ENCODE measurements around the gene PLCD1.

Gene PLCD1

GRCh38 chr3:38006445-38006995, 22.9 kb downstream of the PLCD1 start:
- TF ChIP-seq, protein P1, sequence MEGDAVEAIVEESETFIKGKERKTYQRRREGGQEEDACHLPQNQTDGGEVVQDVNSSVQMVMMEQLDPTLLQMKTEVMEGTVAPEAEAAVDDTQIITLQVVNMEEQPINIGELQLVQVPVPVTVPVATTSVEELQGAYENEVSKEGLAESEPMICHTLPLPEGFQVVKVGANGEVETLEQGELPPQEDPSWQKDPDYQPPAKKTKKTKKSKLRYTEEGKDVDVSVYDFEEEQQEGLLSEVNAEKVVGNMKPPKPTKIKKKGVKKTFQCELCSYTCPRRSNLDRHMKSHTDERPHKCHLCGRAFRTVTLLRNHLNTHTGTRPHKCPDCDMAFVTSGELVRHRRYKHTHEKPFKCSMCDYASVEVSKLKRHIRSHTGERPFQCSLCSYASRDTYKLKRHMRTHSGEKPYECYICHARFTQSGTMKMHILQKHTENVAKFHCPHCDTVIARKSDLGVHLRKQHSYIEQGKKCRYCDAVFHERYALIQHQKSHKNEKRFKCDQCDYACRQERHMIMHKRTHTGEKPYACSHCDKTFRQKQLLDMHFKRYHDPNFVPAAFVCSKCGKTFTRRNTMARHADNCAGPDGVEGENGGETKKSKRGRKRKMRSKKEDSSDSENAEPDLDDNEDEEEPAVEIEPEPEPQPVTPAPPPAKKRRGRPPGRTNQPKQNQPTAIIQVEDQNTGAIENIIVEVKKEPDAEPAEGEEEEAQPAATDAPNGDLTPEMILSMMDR (conservative IDR thresholded peaks at IDR 0.05; ENCODE audit: low read length) = no peak
- DNase-seq (ENCODE audit: low read depth) = no peak

GRCh38 chr3:38006031-38006430, 23.4 kb downstream of the PLCD1 start:
- TF ChIP-seq, protein P1 (conservative IDR thresholded peaks at IDR 0.05; ENCODE audit: low read length) = no peak
- DNase-seq (ENCODE audit: low read depth) = no peak
- no peak overlapping the region for H3K4me3 ChIP-seq (ENCODE audit: low read length)

More at GRCh38 chr3:38006445-38006995, 22.9 kb downstream of the PLCD1 start:
- no peak overlapping the region for H3K4me3 ChIP-seq (ENCODE audit: low read length)

DNA sequence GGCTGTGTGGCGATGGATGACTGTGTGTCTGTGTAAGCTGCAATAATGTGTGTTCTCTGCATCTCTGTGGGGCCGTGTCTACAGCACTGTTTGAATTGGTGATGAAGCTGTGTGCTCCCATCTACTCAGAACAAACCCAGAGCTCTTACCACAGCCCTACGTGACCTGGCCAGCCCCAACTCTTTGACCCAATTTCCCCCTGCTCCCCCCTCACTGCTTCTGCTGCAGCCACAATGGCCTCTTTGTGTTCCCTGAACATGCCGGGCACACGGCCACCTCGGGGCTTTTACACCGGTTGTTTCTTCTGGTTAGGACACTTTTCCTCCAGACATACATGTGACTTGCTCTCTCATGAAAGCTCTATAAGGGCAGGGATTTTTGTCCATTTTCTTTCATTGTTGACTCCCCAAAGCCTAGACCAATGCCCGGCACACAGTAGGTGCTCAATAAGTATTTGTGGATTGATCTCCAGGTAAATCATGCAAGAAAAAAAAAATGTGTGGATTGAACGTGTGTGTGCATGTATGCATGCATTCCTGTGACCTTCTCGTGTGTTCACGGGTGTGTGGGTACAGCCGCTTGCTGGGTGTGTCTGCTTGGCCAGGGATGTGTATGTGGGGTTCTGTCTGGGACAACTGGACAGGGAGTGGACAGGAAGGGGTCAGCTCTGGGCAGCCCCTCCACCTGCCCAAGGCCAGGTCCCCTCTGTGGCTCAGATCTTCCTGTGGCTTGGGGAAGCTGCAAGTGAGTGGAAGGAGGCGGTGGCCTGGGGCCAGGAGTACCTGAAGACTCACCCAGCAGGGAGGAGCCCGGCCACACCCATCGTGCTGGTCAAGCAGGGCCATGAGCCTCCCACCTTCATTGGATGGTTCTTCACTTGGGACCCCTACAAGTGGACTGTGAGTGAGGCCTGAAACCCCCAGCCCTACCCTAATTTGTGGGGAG, 24.1 kb downstream of the PLCD1 start:
- DNase-seq (ENCODE audit: low read depth) = peak; percentile 22
- H3K4me3 ChIP-seq (ENCODE audit: low read length) = no peak overlapping the region
- TF ChIP-seq, protein P1 (conservative IDR thresholded peaks at IDR 0.05; ENCODE audit: low read length) = no peak

DNA sequence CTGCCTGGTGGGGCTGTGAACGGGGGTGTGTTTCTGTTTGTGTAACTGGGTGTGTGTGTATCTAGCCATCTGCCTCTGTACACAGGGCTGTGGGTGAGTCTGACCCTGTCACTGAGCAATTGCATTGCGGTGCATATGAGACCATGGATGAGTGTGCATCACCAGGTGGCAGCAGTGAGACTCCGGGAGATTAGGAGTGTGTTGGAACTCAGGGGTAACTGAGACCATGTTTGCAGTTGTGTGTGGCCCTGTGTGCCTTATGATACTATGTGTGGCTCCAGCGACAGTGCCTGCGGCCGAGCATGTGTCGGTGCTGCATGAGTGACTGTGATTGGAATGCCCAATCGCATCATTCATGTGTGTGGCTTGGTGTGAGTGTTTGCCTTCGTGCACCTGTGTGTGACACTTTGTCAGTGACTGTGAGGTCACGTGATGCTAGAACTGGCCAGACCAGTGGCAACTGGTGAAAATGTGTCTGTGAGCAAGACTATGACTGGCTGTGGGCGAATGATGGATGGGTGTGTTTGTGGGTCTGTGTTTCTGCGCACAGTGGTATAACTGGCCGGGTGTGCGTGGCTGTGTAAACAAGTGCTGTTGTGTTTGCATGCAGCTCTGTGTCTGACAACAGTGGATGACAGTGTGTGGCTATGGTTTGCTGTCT, 24.9 kb downstream of the PLCD1 start:
- TF ChIP-seq, protein P1 (conservative IDR thresholded peaks at IDR 0.05; ENCODE audit: low read length) = peak; percentile 80
- peak; percentile 62 for DNase-seq (ENCODE audit: low read depth)
- H3K4me3 ChIP-seq (ENCODE audit: low read length) = no peak overlapping the region

DNA sequence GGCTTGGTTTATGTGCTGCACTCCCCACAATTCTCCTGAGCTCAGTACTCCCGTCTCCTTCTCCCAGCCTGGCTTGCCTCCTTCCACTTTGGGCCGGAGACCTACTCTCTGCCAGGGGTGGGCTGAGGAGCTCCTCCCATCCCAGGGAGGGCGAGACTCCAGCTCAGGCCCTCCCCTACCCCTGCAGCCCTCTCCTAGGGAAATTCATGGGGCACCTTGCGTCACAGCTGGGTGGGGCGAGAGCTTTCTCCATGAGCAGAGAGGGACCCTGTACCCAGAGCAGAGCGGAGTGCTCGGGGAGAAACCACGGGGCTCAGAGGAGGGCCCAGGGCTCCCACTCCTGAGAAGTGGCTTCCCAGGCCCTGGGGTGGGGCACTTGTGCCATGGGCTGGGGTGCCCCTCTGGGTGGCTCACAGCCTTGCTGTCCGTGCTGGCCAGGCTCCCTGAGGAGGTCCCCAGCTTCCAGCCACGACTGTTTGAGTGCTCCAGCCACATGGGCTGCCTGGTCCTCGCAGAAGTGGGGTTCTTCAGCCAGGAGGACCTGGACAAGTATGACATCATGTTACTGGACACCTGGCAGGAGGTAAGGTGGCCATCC, 25.5 kb downstream of the PLCD1 start:
- H3K4me3 ChIP-seq (ENCODE audit: low read length) = no peak overlapping the region
- TF ChIP-seq, protein P1 (conservative IDR thresholded peaks at IDR 0.05; ENCODE audit: low read length) = no peak
- DNase-seq (ENCODE audit: low read depth) = no peak

GRCh38 chr3:38003371-38003816, 26.0 kb downstream of the PLCD1 start:
- peak; percentile 36 for DNase-seq (ENCODE audit: low read depth)
- H3K4me3 ChIP-seq (ENCODE audit: low read length) = no peak overlapping the region
- TF ChIP-seq, protein P1 (conservative IDR thresholded peaks at IDR 0.05; ENCODE audit: low read length) = peak; percentile 69

All from AG10803 (cell line).